IPS-18c (cell line): ENCODE data around the gene TESK1.
"Not testable (repeated sequence)": the region's sequence is repeated elsewhere in the genome, so short reads cannot be mapped to it uniquely, and the experiment has no call there.

ENCODE experiments used
- H3K4me3 ChIP-seq: 2 replicates; pipeline ENCODE4 v1.7.0; 2013; ENCODE audit warnings: low read depth, mild to moderate bottlenecking, low read length, moderate library complexity; ENCODE audit not compliant: insufficient read depth
- H3K9me3 ChIP-seq: one replicate; pipeline ENCODE4 v1.6.1; 2013; ENCODE audit warnings: mild to moderate bottlenecking, low read length, moderate library complexity; ENCODE audit not compliant: control insufficient read depth, insufficient read depth

Gene TESK1

DNA sequence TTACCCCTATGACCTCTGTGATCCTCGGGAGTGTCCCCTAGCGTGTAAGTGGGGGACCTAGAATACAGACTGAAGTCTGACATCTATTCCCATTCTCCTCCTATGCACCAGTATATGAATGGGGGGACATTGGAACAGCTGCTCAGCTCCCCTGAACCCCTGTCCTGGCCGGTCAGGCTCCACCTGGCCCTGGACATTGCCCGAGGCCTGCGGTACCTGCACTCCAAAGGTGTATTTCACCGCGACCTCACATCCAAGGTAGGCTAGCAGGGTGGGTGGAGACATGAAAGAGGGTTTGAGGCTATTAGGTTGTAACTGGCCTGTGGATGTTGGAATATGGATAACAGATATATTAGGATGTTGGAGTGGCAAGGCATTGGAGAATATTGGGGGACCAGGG is 1.7 kb downstream of the TESK1 start:
- no peak overlapping the region for H3K4me3 ChIP-seq
- no peaks in the 10 kb centered on the region for H3K9me3 ChIP-seq

GRCh38 chr9:35608221-35608620 is 3.2 kb downstream of the TESK1 start:
- Histone ChIP-seq H3K9me3 (no peaks in the 10 kb centered on the region), H3K4me3 (no peak overlapping the region)

DNA sequence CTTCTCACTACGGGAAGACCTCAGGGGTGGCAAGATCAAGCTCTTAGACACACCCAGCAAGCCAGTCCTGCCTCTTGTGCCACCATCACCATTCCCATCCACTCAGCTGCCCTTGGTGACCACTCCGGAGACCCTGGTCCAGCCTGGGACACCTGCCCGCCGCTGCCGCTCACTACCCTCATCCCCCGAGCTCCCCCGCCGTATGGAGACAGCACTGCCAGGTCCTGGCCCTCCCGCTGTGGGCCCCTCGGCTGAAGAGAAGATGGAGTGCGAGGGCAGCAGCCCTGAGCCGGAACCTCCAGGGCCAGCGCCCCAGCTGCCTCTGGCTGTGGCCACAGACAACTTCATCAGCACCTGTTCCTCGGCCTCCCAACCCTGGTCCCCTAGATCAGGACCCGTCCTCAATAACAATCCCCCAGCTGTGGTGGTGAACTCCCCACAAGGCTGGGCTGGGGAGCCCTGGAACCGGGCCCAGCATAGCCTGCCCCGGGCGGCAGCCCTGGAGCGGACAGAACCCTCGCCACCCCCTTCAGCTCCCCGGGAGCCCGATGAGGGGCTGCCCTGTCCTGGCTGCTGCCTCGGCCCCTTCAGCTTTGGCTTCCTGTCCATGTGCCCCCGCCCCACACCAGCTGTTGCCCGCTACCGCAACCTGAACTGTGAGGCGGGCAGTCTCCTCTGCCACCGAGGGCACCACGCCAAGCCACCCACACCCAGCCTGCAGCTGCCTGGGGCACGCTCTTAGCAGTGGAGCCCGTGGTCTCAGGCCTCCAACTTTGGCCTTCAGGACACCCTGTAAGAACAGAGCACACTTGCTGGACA is 4.1 kb downstream of the TESK1 start:
- no peak overlapping the region for H3K4me3 ChIP-seq
- H3K9me3 ChIP-seq = no peaks in the 10 kb centered on the region

GRCh38 chr9:35609820-35610163 is 4.7 kb downstream of the TESK1 start:
- Histone ChIP-seq H3K9me3 (no peaks in the 10 kb centered on the region), H3K4me3 (no peak overlapping the region)

DNA sequence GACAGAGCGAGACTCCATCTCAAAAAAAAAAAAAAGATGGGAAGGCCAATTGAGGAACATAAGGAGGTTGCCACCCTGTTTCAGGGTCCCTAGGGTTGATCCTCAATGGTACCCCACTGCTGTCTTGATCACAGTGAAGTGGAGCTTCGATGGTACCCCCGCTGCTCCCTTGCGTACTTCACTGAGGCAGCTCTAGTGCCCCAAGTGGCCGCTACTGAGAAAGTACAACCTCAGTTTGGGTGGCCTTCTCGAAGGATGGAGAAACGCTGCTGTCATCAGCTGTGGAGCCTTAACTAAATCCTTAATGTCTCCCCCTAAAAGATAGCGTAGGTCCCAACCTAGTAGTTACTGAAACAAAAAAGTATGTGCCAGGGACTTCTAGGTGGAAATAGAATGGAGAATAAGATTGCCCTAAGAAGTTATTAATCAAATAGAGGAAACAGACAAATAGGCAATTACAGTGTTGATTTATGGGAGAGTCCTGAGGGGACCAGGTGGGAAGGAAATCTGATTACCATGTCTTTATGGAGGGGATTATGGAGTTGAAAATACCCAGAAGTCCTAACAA is 6.3 kb downstream of the TESK1 start:
- Histone ChIP-seq H3K9me3 (no peaks in the 10 kb centered on the region), H3K4me3 (no peak overlapping the region)

DNA sequence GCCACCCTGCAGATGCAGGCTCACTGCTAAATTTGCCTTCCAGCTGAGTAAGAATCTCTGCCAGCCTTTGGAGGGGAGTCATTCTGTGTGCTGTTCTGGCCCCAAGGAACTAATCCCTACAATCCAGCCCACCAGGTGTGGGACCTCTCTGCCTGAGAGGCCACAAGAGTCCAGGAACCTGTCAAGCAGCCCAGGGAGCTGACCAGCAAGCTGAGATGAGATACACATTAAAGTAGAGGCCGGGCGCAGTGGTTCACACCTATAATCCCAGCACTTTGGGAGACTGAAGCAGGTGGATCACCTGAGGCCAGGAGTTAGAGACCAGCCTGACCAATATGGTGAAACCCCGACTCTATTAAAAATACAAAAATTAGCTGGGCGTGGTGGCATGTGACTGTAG is 7.0 kb downstream of the TESK1 start:
- H3K4me3 ChIP-seq, H3K9me3 ChIP-seq: not testable (repeated sequence)

DNA sequence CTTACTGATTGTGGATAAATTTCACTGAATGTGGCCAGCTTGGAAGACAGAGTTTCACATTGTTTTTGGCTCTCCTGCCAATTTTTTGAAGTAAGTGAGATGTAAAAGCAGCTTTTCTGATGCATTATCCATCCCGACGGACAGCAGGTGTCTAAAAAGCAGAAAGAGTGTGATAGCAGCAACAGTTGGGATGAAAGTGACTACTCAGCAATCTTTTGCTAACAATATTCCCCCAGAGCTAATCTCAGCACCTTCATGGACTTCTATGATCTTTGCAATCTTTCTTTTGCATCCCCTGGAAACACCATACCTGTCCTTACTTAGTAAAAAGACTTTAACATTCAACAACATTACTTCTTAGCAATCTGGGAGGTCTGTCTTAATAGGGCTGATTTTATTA is 7.8 kb downstream of the TESK1 start:
- H3K9me3 ChIP-seq = no peaks in the 10 kb centered on the region
- H3K4me3 ChIP-seq = no peak overlapping the region

DNA sequence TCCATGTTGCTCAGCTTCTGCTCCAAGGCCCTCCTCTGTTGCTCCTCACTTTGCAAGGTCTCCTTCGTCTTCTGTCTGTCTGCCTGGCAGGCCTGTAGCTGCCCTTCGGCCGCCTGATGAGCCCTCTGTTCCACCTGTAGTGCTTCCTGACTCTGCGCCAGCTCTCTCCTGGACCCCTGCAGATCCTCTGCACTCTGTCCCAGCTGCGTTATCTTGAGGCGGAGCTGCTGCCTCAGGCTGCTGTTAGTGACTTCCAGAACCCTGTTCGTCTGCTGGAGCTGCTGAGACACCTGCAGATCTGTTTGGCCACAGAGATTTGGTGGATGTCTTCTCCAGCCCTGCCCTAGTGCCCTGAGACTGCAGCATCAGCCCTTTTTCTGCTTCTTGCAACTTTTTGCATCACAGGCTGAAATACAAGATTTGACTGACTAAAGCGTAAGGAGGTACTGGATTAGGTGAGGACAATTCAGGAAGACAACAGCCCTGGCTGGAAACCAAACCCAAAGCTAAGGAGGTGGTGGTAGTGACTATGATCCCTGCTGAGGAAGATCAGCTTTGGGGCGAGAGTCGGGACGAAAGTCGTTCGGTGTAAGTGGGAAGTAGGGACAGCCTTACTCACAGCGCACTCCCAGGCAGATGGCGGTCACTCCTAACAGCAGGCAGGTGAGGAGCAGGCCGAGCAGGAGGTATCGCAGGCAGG is 11.1 kb downstream of the TESK1 start:
- H3K4me3 ChIP-seq = peak overlapping the region; percentile 61
- H3K9me3 ChIP-seq = no peaks in the 10 kb centered on the region

GRCh38 chr9:35616681-35617459 is 11.8 kb downstream of the TESK1 start:
- Histone ChIP-seq H3K9me3 (no peaks in the 10 kb centered on the region), H3K4me3 (peak overlapping the region; percentile 61)

GRCh38 chr9:35617548-35617947 is 12.5 kb downstream of the TESK1 start:
- Histone ChIP-seq H3K4me3 (peak overlapping the region; percentile 61; the same call in 1 of the 2 replicates), H3K9me3 (no peaks in the 10 kb centered on the region)

DNA sequence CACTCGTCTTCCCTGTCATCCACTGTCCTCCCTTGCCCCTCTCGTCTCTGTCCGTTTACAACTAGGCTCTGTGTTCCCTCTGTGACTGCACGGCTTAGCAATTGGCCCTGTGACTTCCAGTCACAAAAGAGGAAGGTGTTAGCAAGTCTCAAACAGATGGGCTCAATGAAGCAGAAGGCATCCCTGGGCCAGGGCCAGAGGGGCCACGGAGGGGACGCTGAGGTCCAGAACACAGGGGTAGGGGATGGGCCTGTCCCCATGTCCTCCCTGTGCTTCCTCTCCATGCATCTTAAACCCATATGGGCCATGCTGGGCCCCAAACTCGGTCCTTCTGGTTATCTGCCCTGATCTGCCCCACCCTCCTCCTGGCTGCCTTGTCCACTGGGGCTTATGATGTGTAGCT is 13.3 kb downstream of the TESK1 start, which contains the start of gene CD72:
Gene CD72 (minus strand): TSS at position 89 of the 403 bp plus-strand sequence. CDS start 110 bp downstream, outside the sequence.
- Histone ChIP-seq H3K9me3 (no peaks in the 10 kb centered on the region), H3K4me3 (peak within 1 kb of the TSS; percentile 61)

DNA sequence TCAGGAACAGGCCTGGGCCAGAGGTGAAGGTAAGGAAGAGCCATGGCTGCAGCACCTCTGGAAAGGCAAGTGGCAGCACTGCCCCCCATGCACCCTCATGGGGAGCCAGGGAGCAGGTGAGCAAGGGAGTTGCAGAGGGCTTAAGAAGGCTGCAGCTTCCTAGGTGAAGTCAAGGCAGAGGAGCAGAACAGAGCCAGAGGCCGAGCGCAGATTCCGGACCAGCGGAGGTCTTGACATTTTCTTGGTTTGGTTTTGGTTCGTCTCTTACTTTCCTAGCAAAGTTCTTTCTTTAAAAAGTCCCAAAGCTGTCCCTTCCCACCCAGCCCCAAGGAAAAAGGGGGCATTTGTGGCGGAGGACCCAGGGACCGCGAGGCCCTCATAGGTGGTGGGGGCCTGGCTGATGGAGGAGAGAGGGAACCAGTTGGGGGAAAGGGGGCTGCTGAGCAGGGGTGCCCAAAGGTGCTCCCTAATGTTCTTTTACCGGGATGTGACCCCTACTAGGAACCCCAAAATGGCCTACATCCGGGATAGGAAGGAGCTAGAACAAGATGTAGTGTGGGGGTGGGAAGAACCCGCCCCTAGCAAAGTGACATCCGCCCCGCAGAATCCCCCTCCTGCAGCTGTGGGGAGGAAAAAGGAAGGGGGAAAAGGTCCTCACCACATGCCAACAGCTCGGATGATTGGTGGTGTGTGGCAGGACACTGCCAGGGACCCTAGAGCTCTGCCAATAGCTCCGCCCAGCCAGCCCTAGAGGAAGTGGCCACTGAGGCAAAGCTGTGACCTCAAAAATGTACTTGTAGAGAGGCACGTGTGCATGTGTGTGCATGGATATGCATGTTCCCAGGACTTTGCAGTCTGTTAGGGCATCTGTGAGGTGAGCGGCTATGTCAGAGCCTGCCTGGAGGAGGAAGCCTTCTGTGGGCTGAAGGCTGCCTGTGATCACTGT is 14.1 kb downstream of the TESK1 start:
- Histone ChIP-seq H3K4me3 (no peak overlapping the region), H3K9me3 (no peaks in the 10 kb centered on the region)

DNA sequence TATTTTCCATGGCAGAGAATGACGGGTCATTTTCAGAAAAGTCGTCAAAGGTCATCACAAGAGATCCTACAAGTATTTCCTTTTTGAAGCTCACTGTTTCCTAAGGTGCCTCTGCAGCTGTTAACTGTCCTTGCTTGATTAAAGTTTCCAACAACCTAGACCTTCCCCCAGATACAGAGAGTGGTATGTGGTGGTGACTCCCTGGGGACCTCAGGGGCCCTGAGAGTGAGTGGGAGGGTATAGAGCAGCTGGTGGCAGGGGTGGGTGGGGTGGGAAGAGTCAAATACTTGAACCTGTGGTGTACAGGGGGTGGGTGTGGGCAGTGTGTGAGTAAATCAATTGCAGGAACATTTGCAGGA is 14.7 kb downstream of the TESK1 start:
- no peaks in the 10 kb centered on the region for H3K9me3 ChIP-seq
- H3K4me3 ChIP-seq = no peak overlapping the region

- Histone ChIP-seq H3K9me3 (no peaks in the 10 kb centered on the region), H3K4me3 (no peak overlapping the region)
Measured at GRCh38 chr9:35627575-35627974, 22.5 kb downstream of the TESK1 start.

DNA sequence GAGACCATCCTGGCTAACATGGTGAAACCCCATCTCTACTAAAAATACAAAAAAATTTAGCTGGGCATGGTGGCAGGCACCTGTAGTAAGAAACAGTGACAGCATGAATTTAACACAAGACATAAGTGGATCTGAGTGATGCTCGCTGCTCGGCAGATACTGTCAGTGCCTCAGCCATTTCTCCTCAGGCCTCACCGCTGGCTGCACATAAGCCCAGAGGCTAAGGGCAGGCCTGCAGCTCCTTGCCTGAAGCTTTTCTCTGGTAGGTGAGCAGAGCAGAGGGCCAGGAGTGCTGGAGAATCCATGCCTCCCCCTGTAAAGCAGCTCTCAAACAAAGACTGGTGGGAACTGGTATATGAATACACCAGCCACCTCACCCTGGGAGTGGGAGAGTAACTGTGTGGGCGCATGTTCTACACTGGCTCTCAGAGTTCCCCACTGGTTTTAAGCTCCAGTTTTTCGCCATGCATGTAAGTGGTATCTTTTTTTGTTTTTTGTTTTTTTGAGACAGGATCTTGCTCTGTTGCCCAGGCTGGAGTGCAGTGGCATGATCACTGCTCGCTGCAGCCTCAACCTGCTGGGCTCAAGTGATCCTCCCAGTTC is 23.4 kb downstream of the TESK1 start:
- no peaks in the 10 kb centered on the region for H3K9me3 ChIP-seq
- H3K4me3 ChIP-seq = no peak overlapping the region

- no peak overlapping the region for H3K4me3 ChIP-seq
- H3K9me3 ChIP-seq = no peaks in the 10 kb centered on the region
Measured at GRCh38 chr9:35629597-35629996, 24.5 kb downstream of the TESK1 start.
